Inflammatory macrophage treated with lipopolysaccharide for 1 hour (primary cell): ENCODE results near the gene TPX2.

ENCODE experiments used
- DNase-seq, 2 donors: peaks; one replicate each; pipeline ENCODE4 v3.0.0-alpha.2; 2020 to 2022

The TPX2 gene

GRCh38 chr20:31738729-31739549 lies at the start of gene TPX2:
Gene TPX2 (plus strand): TSS chr20:31739290. CDS start chr20:31757477, 18,187 bp downstream.
- DNase-seq = peak; percentile 95 to 96

GRCh38 chr20:31690124-31690666 lies 48.9 kb upstream of the TPX2 start:
- no peak for DNase-seq

- peak; percentile 30 to 50 for DNase-seq
Measured at GRCh38 chr20:31691646-31692275, 47.3 kb upstream of the TPX2 start.

GRCh38 chr20:31693402-31693801 lies 45.7 kb upstream of the TPX2 start:
- no peak for DNase-seq

- DNase-seq = no peak
Measured at GRCh38 chr20:31693987-31694661, 45.0 kb upstream of the TPX2 start.

GRCh38 chr20:31694842-31695593 lies 44.1 kb upstream of the TPX2 start:
- no peak for DNase-seq

- DNase-seq = peak; percentile 79 to 92
Measured at GRCh38 chr20:31695849-31696804, 43.0 kb upstream of the TPX2 start.

GRCh38 chr20:31698243-31698802 lies 40.8 kb upstream of the TPX2 start:
- DNase-seq = no peak

- DNase-seq = peak; percentile 88 to 95
Measured at GRCh38 chr20:31698803-31699718, 40.0 kb upstream of the TPX2 start.

- no peak for DNase-seq
Measured at GRCh38 chr20:31699801-31700728, 39.0 kb upstream of the TPX2 start.

GRCh38 chr20:31700747-31701146 lies 38.3 kb upstream of the TPX2 start:
- DNase-seq = no peak

- DNase-seq = no peak
Measured at GRCh38 chr20:31701591-31701990, 37.5 kb upstream of the TPX2 start.

GRCh38 chr20:31704225-31705119 lies 34.6 kb upstream of the TPX2 start:
- no peak for DNase-seq

- no peak for DNase-seq
Measured at GRCh38 chr20:31705191-31705590, 33.9 kb upstream of the TPX2 start.

GRCh38 chr20:31705598-31706597 lies 33.2 kb upstream of the TPX2 start:
- peak in 1 of 2 donors; percentile 68 for DNase-seq

- DNase-seq = peak; percentile 72 to 83
Measured at GRCh38 chr20:31706607-31707257, 32.4 kb upstream of the TPX2 start.
